GM18519 (cell line): Measurements from ENCODE around the gene PABPN1.

Source experiments
- ATAC-seq: cut with Tn5 transposase; IDR thresholded peaks from one replicate; pipeline ENCODE4 v1.9.1; 2021; ENCODE audit warnings: mild to moderate bottlenecking, moderate library complexity; ENCODE audit not compliant: unreplicated experiment, low FRiP score

PABPN1 gene

DNA sequence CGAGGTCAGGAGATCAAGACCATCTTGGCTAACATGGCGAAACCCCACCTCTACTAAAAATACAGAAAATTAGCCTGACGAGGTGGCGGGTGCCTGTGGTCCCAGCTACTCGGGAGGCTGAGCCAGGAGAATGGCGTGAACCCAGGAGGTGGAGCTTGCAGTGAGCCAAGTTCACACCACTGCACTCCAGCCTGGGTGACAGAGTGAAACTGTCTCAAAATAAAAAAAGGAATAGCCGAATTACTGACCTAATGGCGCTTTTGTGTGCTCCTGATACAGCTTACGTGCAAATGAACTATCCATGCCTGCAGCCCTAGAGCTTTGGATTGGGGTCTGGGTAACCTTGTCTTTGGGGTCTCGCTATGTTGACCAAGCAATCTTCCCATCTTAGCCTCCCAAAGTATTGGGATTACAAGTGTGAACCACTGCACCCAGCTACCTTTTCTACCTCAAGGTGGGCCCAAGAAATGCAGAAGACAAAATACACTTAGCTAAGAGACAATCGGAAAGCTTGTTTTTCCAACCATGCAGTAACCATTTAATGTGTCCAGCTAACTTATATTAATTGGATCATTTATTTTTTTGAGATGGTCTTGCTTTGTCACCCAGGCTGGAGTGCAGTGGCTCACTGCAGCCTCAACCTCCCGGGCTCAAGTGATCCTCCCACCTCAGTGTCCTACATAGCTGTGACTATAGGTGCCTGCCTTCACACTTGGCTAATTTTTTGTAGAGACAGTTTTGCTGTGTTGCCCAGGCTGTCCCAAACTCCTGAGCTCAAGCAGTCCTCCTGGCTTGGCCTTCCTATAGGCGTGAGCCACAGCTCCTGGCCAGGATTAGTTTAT is 5.5 kb downstream of the PABPN1 start:
- ATAC-seq: no peak

- no peak for ATAC-seq
These were observed 6.9 kb downstream of the PABPN1 start for GRCh38 chr14:23327947-23328744.

- ATAC-seq: no peak
These were observed 14.4 kb downstream of the PABPN1 start for GRCh38 chr14:23335623-23336022.

- ATAC-seq: no peak
These were observed 18.4 kb downstream of the PABPN1 start for GRCh38 chr14:23339506-23340268.

GRCh38 chr14:23344481-23344880 is 23.2 kb downstream of the PABPN1 start:
- ATAC-seq: no peak

DNA sequence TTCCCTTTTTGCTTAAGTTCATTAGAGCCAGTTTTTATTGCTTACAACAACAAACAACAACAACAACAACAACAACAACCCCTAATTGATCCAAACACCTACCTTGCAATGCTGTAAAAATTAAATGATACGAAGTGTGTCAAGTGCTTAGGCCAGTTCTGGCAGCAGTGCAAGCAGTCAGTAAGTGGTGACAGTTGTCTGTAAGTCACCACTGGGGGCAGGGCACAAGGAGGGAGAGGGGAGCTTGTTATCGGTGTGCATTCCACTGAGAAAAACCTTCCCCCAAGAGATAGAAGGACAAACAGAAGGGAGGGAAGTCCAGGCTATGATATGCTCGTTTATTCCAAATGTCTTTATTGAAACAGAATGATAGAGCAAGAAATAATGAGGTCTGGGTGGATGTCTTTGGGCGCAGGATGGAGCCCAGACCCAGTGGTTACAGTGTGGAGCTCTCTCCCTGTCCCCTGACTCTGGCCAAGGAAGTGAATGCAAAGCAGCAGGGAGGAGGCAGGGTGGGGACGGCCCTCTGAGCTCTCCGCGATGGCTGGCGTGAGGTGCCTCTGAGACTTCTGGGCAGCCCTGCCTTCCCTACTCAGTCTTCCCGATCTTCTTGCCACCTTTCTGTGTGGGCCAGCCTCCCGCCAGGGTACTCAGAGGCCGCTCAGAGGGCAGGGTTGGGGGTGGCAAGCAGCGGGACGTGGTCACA is 24.9 kb downstream of the PABPN1 start:
- no peak for ATAC-seq

DNA sequence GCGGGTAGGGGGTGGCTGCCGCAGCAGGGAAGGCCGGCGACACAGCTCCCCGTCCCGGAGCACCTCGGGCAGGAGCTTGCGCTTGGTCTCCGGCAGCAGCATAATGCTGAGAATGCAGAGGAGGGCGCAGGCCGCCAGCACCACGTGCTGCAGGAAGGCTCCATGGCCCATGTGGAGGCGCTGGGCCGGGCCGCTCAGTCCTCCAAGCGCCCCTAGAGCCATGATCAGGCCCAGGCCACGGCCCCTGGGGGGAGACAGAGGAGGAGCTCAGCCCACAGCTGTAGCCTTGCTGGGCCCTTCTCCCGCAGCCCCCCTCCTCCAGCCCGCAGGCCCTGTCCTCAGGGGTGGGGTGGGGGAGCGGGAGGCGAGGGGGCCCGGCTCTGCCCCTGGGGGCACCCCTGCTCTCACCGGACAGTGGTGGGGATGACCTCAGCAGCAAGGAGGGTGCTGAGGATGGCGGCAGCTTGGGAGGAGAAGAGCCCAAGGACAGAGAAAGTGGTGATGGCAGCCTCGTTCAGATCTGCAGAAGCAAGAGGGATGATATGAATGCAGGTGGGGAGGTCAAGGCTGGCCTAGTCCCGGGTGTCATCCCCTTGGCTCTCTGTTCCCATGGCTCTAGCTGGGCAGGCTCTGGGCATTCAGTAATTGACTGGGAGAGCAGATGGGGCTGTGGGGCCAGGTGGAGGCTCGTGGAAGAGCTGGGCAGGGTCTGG is 25.6 kb downstream of the PABPN1 start:
- no peak for ATAC-seq

- no peak for ATAC-seq
These were observed 26.4 kb downstream of the PABPN1 start for GRCh38 chr14:23347406-23348296.

DNA sequence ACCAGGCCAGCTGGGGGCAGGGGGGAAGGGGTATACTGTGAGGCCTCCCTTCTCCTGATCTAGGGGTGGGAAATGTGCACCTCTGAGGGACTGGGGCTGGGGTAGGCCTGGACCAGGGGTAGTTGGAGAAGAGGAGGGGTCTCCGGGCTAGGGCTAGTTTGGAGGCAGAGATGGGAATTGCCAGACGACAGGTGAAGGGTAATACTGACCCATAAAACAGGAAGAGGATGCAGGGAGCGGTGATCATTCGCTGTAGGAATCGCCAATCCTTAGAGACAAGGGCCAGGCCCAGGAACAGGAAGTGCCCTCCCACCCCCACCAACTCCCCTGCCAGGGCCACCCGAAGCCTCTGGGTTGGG is 27.0 kb downstream of the PABPN1 start:
- no peak for ATAC-seq

DNA sequence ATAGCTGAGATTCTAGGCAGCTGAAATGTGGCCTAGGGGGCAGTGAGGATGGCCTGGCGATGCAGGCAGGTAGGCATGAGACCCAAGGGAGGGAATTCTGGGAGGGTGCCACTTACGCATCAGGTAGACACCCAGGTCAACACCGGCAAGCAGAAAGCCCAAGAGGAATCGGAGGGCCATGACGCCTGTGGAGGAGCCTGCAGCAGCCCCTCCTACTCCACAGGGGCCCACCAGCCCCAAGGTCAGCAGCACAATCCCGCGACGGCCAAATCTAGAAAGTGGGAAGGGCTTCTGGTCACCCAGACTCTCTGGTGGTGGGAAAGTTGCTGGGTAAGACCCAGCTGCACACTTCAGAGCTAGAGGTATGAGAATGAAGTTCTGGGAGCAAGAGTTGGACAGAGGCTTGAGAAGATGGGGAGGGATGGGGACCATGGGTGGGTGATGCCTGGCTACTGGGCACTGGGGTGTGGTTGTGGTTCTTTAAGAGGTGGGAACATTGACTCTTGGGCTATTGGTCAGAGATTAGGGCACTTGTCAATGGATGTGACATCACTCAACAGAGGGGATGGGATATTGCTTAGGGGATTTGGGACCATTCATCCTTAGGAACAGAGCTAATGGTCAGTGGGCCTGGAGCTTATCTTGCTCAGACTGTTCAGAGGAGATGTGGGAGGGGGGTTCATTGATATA is 28.0 kb downstream of the PABPN1 start:
- ATAC-seq: no peak

DNA sequence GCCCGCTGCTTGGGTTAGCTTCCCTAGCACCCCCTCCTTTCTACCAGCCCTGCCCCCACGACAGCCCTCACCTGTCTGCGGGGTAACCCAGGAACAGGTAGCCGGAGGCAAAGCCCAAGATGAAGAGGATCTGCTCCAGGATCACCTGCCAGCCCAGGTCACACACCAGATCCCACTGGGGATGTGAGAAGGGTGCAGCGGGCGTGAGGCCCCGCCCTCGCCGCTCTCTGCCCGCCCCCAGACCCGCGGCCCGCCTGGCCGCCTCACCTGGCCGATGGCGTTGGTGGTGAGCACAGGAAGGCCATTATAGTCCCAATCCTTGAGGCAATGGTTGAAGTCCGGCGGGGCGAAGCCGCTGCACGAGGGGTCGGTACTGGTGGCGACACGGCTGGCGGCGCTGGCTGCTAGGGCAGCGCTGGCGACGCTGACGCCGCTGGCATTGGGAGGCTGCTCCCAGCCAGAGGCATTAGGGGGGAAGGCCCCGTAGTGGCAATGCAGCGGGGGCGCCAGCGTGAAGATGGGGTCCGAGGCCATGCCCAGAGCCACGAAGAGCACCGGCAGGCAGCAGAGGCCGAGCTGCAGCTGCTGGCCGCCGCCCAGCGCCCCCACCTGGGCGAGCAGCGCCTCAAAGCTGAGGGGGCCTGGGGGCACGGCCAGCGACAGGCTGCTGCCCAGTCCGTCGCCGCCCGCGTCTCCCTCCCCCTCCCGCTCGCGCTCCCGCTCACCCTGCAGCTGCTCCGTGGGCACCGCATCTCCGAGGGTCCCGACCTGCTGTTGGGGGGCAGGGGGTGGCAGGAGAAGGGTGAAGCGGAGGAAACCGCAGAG is 30.6 kb downstream of the PABPN1 start:
- ATAC-seq: no peak

DNA sequence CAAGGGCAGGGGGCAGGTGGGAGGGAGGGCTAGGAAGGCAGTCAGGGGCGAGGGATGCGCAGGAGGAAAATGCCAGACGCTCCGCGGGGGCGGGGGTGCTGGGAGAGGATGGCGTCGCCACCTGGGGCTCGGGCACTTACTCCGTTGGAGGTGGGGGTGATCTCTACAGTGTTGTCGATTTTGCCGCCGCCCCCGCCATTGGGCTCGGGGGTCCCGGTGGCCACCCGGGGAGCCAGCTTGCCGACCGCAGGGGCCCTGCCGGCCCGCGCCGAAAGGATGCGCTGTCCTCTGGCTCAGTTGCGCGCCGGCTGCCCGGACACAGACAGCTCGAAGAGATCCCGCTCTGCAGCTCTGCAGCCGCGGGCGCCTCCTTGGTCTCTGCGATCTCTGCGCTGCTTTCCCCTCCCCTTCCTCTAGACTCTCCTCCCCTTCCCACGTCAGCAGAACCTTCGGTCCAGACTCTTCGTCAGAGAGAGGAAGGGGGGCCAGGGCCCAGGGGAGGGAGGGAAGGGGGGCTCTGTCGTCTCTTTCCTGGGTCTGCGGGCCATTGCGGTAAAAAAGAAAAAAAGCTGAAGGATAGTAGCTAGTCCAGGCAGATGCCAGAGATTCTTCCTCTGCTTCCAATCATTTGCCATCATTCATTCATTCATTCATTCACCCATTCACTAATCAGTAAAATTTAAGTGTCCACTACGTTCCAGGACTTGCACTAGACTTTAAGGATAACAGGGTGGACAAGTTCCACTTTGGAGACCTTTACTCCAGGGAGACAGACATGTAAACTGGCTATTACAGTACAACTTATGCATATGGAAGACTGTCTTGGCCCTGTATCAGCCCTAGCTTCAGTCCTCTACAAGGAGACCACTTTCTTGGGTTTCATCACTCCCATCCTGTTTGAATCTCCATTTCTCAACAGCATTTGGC is 31.5 kb downstream of the PABPN1 start, which contains the start of gene SLC22A17:
TSS of gene SLC22A17 (minus strand) at position 382 of the 927 bp plus-strand sequence.
- no peak for ATAC-seq

DNA sequence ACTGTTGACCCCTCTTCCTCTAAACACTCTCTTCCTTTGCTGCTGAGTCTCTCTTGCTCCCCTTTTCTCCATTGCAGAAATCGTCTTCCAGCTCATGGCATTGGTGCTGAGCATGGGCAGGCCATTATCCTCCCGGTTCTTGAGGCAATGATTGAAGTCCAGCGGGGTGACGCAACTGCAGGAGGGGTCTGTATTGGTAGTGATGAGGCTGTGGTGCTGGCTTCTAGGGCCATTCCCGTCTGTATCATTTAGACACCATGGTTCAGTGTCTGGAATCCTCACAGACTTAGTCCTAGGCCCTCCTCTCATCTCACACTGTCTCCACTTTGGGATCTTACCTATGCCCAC is 32.1 kb downstream of the PABPN1 start:
- ATAC-seq: no peak

DNA sequence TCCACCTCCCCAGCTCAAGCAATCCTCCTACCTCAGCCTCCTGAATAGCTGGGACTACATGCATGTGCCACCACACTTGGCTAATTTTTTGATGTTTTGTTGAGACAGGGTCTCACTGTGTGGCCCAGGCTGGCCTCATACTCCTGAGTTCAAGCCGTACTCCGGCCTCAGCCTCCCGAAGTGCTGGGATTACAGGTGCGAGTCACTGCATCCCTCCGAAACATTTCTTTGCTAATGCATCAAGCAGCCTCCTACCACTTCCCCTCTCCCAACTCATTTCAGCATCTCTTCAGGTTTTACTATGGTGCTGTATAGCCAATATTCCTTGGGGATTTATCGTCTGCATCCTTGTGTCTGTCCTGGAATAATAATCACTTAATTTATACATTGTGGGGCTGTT is 33.7 kb downstream of the PABPN1 start:
- ATAC-seq: no peak

GRCh38 chr14:23355871-23356435 is 34.7 kb downstream of the PABPN1 start:
- ATAC-seq: no peak

DNA sequence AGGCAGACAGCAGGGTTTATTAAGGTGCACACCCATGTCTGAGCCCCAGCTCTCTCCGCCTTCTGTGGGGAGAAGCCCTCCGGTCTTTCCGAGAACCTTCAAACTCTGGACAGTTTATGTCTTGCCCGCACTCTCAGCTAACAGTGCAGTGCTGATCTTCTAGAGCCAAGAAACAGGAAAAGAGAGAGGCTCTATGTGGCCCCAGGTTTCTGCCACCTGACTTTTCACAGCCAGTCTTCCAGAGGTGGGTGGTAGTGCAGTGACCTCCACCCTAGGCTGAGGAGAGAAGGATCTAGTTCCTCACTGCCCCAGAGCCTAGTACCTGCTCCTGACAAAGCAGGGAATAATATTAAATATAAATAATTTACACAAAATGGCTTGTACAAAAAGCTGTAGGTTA is 35.4 kb downstream of the PABPN1 start:
- ATAC-seq: no peak
